CD4-positive, alpha-beta T cell (primary cell): ENCODE data around the gene PPT1. TPM values are rescaled to one million over a fixed set of nuclear protein-coding genes. Genes with fewer than 3 reads are reported as not detected.

Experiments used
- ATAC-seq: fragments of 200-7000 bp; cut with Tn5 transposase; one replicate; pipeline ENCODE4 v1.10.0; 2022; ENCODE audit warnings: mild to moderate bottlenecking; ENCODE audit not compliant: poor library complexity
- CTCF ChIA-PET: fragments of 350-600 bp; sonication (Branson Sonifier 250); formaldehyde crosslinking; loops from one replicate; lab custom pipeline; 2021; ENCODE audit warnings: antibody characterized with exemption, inconsistent platforms; lab: Charles Lee
- POLR2A ChIA-PET: fragments of 350-600 bp; sonication (Branson Sonifier 250); formaldehyde crosslinking; loops from one replicate; lab custom pipeline; 2021; ENCODE audit warnings: antibody characterized with exemption, inconsistent platforms; lab: Charles Lee
- DNase-seq, 14 experiments: peaks; one replicate each; pipeline ENCODE4 v3.0.0-alpha.2; 2013 to 2020; ENCODE audit warnings: mixed read lengths in 2 of 14
- H3K27ac ChIP-seq, 2 donors: one replicate each; pipeline versions ENCODE4 v1.5.1 to v1.7.0; 2013; ENCODE audit warnings: low read length in 2 of 2, low read depth in 1 of 2, mild to moderate bottlenecking in 1 of 2
- H3K27me3 ChIP-seq, 2 experiments: 1 replicate in 1 of 2; 2 replicates in 1 of 2; pipeline versions ENCODE4 v1.6.1 to v1.7.0; 2013; ENCODE audit warnings: low read length in 2 of 2, control low read depth in 1 of 2, mild to moderate bottlenecking in 1 of 2, moderate library complexity in 1 of 2; ENCODE audit not compliant: insufficient read depth in 2 of 2, control insufficient read depth in 1 of 2
- H3K36me3 ChIP-seq: one replicate; pipeline ENCODE4 v1.6.1; 2013; ENCODE audit warnings: low read length, control low read depth; ENCODE audit not compliant: insufficient read depth
- H3K4me1 ChIP-seq: one replicate; pipeline ENCODE4 v1.6.1; 2013; ENCODE audit warnings: low read length, control low read depth; ENCODE audit not compliant: insufficient read depth
- H3K4me3 ChIP-seq: one replicate; pipeline ENCODE4 v1.5.1; 2013; ENCODE audit warnings: mild to moderate bottlenecking, low read length, moderate library complexity
- H3K9me3 ChIP-seq, 2 experiments: 1 replicate in 1 of 2; 2 replicates in 1 of 2; pipeline versions ENCODE4 v1.6.1 to v1.7.0; 2013; ENCODE audit warnings: low read length in 2 of 2, mild to moderate bottlenecking in 2 of 2, control low read depth in 1 of 2, moderate library complexity in 1 of 2; ENCODE audit not compliant: control insufficient read depth in 1 of 2, insufficient read depth in 1 of 2
- H3K27ac Mint-ChIP-seq: one replicate; pipeline ENCODE4 v1.8.0; 2020; ENCODE audit warnings: mixed read lengths
- H3K27me3 Mint-ChIP-seq: one replicate; pipeline ENCODE4 v1.8.0; 2021; ENCODE audit warnings: mixed read lengths
- H3K36me3 Mint-ChIP-seq: one replicate; pipeline ENCODE4 v1.8.0; 2021; ENCODE audit warnings: low read depth, mixed read lengths
- H3K4me1 Mint-ChIP-seq: one replicate; pipeline ENCODE4 v1.8.0; 2021; ENCODE audit warnings: low read depth, mixed read lengths
- H3K4me3 Mint-ChIP-seq: one replicate; pipeline ENCODE4 v1.8.0; 2020; ENCODE audit warnings: mild to moderate bottlenecking, mixed read lengths
- H3K9me3 Mint-ChIP-seq: one replicate; pipeline ENCODE4 v1.8.0; 2020; ENCODE audit warnings: mixed read lengths
- CTCF ChIP-seq: fragments of 200-600 bp; IDR thresholded peaks from one replicate; pipeline ENCODE4 v1.8.0; 2022; ENCODE audit warnings: antibody characterized with exemption, mild to moderate bottlenecking
- intact Hi-C, 2 experiments: fragments of 100-400 bp; cut with DNase I in 1 of 2; cut with micrococcal nuclease in 1 of 2; formaldehyde crosslinking; loops; one replicate each; pipeline versions ENCODE4 v1.15.1 to v1.9.0; 2023 to 2025; cut with DNase I, micrococcal nuclease
- total RNA-seq, 174 experiments: library from RNA in 2 of 174; stranded (reverse) in 2 of 174; gene quantifications; one replicate each; pipeline ENCODE4 v1.2.3 and lab custom pipeline; 2021 to 2026

The PPT1 gene
- total RNA-seq, 2 experiments from 2014 or later: 31.9 to 34.5 TPM

DNA sequence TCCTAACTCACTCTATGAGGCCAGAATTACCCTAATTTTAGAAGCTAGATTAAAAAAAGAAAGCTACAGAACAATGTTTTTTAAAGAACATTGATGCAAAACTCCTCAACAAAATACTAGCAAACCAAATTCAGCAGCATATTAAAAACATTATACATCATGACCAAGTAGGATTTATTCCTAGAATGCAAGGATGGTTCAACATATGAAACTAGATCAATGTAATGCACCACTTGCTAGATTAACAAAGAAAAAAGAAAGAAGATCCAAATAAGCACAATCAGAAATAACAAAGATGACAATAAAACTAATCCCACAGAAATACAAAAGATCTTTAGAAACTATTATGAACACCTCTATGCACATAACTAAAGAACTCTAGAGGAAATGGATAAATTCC, 13.3 kb upstream of the PPT1 start:
- H3K27ac Mint-ChIP-seq: no peak overlapping the region
- no peaks in the 10 kb centered on the region for H3K36me3 ChIP-seq
- no peak for ATAC-seq
- no peak for TF ChIP-seq CTCF
- no peak overlapping the region for H3K4me3 ChIP-seq
- H3K4me1 Mint-ChIP-seq: no peaks in the 10 kb centered on the region
- no peak for DNase-seq
- no peak overlapping the region for H3K27ac ChIP-seq
- H3K27me3 Mint-ChIP-seq: peaks cover 45% of the 10 kb centered on the region
- intact Hi-C loops: no loop called here
- H3K9me3 Mint-ChIP-seq: peaks cover 11% of the 10 kb centered on the region
- H3K4me1 ChIP-seq: no peaks in the 10 kb centered on the region
- H3K27me3 ChIP-seq: peaks cover 0 to 10% of the 10 kb centered on the region in 2 experiments
- H3K9me3 ChIP-seq: peaks cover 16 to 22% of the 10 kb centered on the region in 2 experiments
- peaks cover 5% of the 10 kb centered on the region for H3K36me3 Mint-ChIP-seq
- no peak overlapping the region for H3K4me3 Mint-ChIP-seq
- ChIA-PET POLR2A (no interaction called here), CTCF (no interaction called here)

GRCh38 chr1:40107290-40107959, 10.4 kb upstream of the PPT1 start:
- Mint-ChIP-seq H3K4me3 (no peak overlapping the region), H3K27me3 (peaks cover 27% of the 10 kb centered on the region), H3K27ac (no peak overlapping the region), H3K36me3 (peaks cover 5% of the 10 kb centered on the region), H3K4me1 (no peaks in the 10 kb centered on the region), H3K9me3 (peaks cover 11% of the 10 kb centered on the region)
- Histone ChIP-seq H3K4me3 (no peak overlapping the region), H3K36me3 (no peaks in the 10 kb centered on the region), H3K4me1 (no peaks in the 10 kb centered on the region), H3K27me3 (peaks cover 0 to 10% of the 10 kb centered on the region in 2 experiments), H3K27ac (no peak overlapping the region), H3K9me3 (peaks cover 20 to 27% of the 10 kb centered on the region in 2 experiments)
- DNase-seq (no peak), ATAC-seq (no peak)
- no peak for TF ChIP-seq CTCF
- CTCF ChIA-PET: no interaction called here
- intact Hi-C loops: no loop called here
- POLR2A ChIA-PET: no interaction called here

- no peak overlapping the region for H3K4me3 ChIP-seq
- H3K27ac ChIP-seq: no peak overlapping the region
- ATAC-seq: no peak
- peaks cover 9 to 15% of the 10 kb centered on the region in 2 experiments for H3K9me3 ChIP-seq
- no peaks in the 10 kb centered on the region for H3K4me1 ChIP-seq
- no peaks in the 10 kb centered on the region for H3K36me3 ChIP-seq
- intact Hi-C loops: no loop called here
- no peak overlapping the region for H3K4me3 Mint-ChIP-seq
- H3K27me3 Mint-ChIP-seq: peaks cover 21% of the 10 kb centered on the region
- TF ChIP-seq CTCF: no peak
- no peak overlapping the region for H3K27ac Mint-ChIP-seq
- ChIA-PET CTCF (interaction anchor here (0.6 kb wide), 1 partner anchor 348 kb away, joined by 4 read pairs; no protein-coding TSS in a partner anchor), POLR2A (no interaction called here)
- peaks cover 6% of the 10 kb centered on the region for H3K9me3 Mint-ChIP-seq
- DNase-seq: no peak
- no peaks in the 10 kb centered on the region for H3K36me3 Mint-ChIP-seq
- peaks cover 0 to 6% of the 10 kb centered on the region in 2 experiments for H3K27me3 ChIP-seq
- H3K4me1 Mint-ChIP-seq: no peaks in the 10 kb centered on the region
Observed at GRCh38 chr1:40105028-40105427, 8.0 kb upstream of the PPT1 start.
